Activated T-helper 2 cell treated with anti-CD3 and anti-CD28 coated beads, Interferon-gamma antibody, Interleukin-2, Interleukin-4, amounts not matched to agents 10 μg/mL and 5 μg/mL and 100 μg/mL, durations not matched to agents 14 hours and 24 hours and 36 hours (primary cell): ENCODE data around the gene BAD. TPM values are rescaled to one million over a fixed set of nuclear protein-coding genes. Genes with fewer than 3 reads are reported as not detected.
A peak's percentile ranks its signal among the peaks of the same experiment; 100 is the strongest.
"Not testable (repeated sequence)": the region's sequence is repeated elsewhere in the genome, so short reads cannot be mapped to it uniquely, and the experiment has no call there.

Experiments
- DNase-seq: peaks from one replicate; pipeline ENCODE4 v3.0.0; 2021; ENCODE audit warnings: low spot score
- H3K27ac Mint-ChIP-seq: one replicate; pipeline ENCODE4 v1.8.0; 2021; ENCODE audit warnings: mixed read lengths
- H3K27me3 Mint-ChIP-seq: one replicate; pipeline ENCODE4 v1.8.0; 2021; ENCODE audit warnings: low read depth, mixed read lengths
- H3K36me3 Mint-ChIP-seq: one replicate; pipeline ENCODE4 v1.8.0; 2021; ENCODE audit warnings: low read depth, mixed read lengths
- H3K4me1 Mint-ChIP-seq: one replicate; pipeline ENCODE4 v1.8.0; 2021; ENCODE audit warnings: low read depth, mixed read lengths
- H3K4me3 Mint-ChIP-seq: one replicate; pipeline ENCODE4 v1.8.0; 2021; ENCODE audit warnings: low read depth, mild to moderate bottlenecking, moderate library complexity, mixed read lengths
- H3K9me3 Mint-ChIP-seq: one replicate; pipeline ENCODE4 v1.8.0; 2021; ENCODE audit warnings: mixed read lengths
- intact Hi-C: fragments of 100-400 bp; cut with micrococcal nuclease; formaldehyde crosslinking; loops from one replicate; pipeline ENCODE4 v1.15.1; 2023
- total RNA-seq: library from RNA; stranded (reverse); gene quantifications from 2 replicates; pipeline ENCODE4 v1.2.3, GENCODE V29; 2022

Gene BAD
- total RNA-seq, 1 donor from 2014 or later = 33.2 TPM

GRCh38 chr11:64307795-64308194 is 23.3 kb upstream of the BAD start:
- H3K27me3 Mint-ChIP-seq, DNase-seq, H3K9me3 Mint-ChIP-seq: not testable (repeated sequence)
- H3K4me3 Mint-ChIP-seq = peak overlapping the region; percentile 32
- intact Hi-C loops = loop anchor here (5.0 kb wide), 1 partner anchor 35 kb away; the partner anchor contains the start of gene CCDC88B
- peaks cover 16% of the 10 kb centered on the region for H3K4me1 Mint-ChIP-seq
- peaks cover 27% of the 10 kb centered on the region for H3K36me3 Mint-ChIP-seq
- peak overlapping the region; percentile 20 for H3K27ac Mint-ChIP-seq

GRCh38 chr11:64306876-64307622 is 22.6 kb upstream of the BAD start:
- intact Hi-C loops = loop anchor here (1.0 to 5.0 kb wide), 2 partner anchors 10 to 35 kb away; partner anchors contain the start of genes CCDC88B and TRMT112
- H3K27ac Mint-ChIP-seq = peak overlapping the region; percentile 20
- peaks cover 11% of the 10 kb centered on the region for H3K4me1 Mint-ChIP-seq
- peaks cover 22% of the 10 kb centered on the region for H3K36me3 Mint-ChIP-seq
- no peak for DNase-seq
- H3K9me3 Mint-ChIP-seq = no peaks in the 10 kb centered on the region
- peak overlapping the region; percentile 94 for H3K4me3 Mint-ChIP-seq
- no peaks in the 10 kb centered on the region for H3K27me3 Mint-ChIP-seq

GRCh38 chr11:64306563-64306875 is 22.1 kb upstream of the BAD start:
- no peak for DNase-seq
- intact Hi-C loops = loop anchor here (1.0 to 5.0 kb wide), 2 partner anchors 11 to 36 kb away; partner anchors contain the start of genes CCDC88B and TRMT112

GRCh38 chr11:64305691-64306562 is 21.5 kb upstream of the BAD start:
- Mint-ChIP-seq H3K36me3 (peaks cover 20% of the 10 kb centered on the region), H3K27me3 (peaks cover under 1% of the 10 kb centered on the region), H3K27ac (peak overlapping the region; percentile 93), H3K4me1 (peaks cover 12% of the 10 kb centered on the region), H3K4me3 (peak overlapping the region; percentile 94), H3K9me3 (no peaks in the 10 kb centered on the region)
- intact Hi-C loops = loop anchor here (1.0 to 5.0 kb wide), 8 partner anchors 11 to 472 kb away; partner anchors contain the start of genes BAD, CCDC88B, FKBP2 and GPR137
- DNase-seq = peak; percentile 71

More at GRCh38 chr11:64306563-64306875, 22.1 kb upstream of the BAD start:
- no peaks in the 10 kb centered on the region for H3K9me3 Mint-ChIP-seq
- H3K27ac Mint-ChIP-seq = peak overlapping the region; percentile 93
- H3K36me3 Mint-ChIP-seq = peaks cover 22% of the 10 kb centered on the region
- peaks cover 11% of the 10 kb centered on the region for H3K4me1 Mint-ChIP-seq
- H3K4me3 Mint-ChIP-seq = peak overlapping the region; percentile 94
- H3K27me3 Mint-ChIP-seq = no peaks in the 10 kb centered on the region

- peaks cover 18% of the 10 kb centered on the region for H3K4me1 Mint-ChIP-seq
These were observed 20.7 kb upstream of the BAD start, which contains the start of gene ESRRA for GRCh38 chr11:64305075-64305690. Gene ESRRA (plus strand): TSS chr11:64305524. CDS start chr11:64307180, 1,656 bp downstream.

GRCh38 chr11:64304316-64305072 is 20.0 kb upstream of the BAD start:
- intact Hi-C loops = loop anchor here (1.0 to 5.0 kb wide), 9 partner anchors 20 to 474 kb away; partner anchors contain the start of genes BAD, CCDC88B, FKBP2 and GPR137
- Mint-ChIP-seq H3K27me3 (peaks cover 14% of the 10 kb centered on the region), H3K36me3 (peaks cover 18% of the 10 kb centered on the region), H3K4me1 (peaks cover 21% of the 10 kb centered on the region), H3K27ac (peak overlapping the region; percentile 99), H3K9me3 (no peaks in the 10 kb centered on the region), H3K4me3 (peak overlapping the region; percentile 91)
- DNase-seq = peak; percentile 88

More at GRCh38 chr11:64305075-64305690, 20.7 kb upstream of the BAD start, which contains the start of gene ESRRA:
- Mint-ChIP-seq H3K36me3 (peaks cover 18% of the 10 kb centered on the region), H3K27ac (peak within 1 kb of the TSS; percentile 99), H3K9me3 (no peaks in the 10 kb centered on the region), H3K4me3 (peak within 1 kb of the TSS; percentile 94), H3K27me3 (peaks cover 8% of the 10 kb centered on the region)
- peak; percentile 99 for DNase-seq
- intact Hi-C loops = loop anchor here (1.0 to 5.0 kb wide), 7 partner anchors 20 to 473 kb away; partner anchors contain the start of genes BAD, CCDC88B, FKBP2 and GPR137

- H3K27me3 Mint-ChIP-seq = peaks cover 14% of the 10 kb centered on the region
- no peaks in the 10 kb centered on the region for H3K9me3 Mint-ChIP-seq
- peaks cover 14% of the 10 kb centered on the region for H3K36me3 Mint-ChIP-seq
- H3K4me1 Mint-ChIP-seq = peaks cover 21% of the 10 kb centered on the region
- peak overlapping the region; percentile 91 for H3K4me3 Mint-ChIP-seq
- intact Hi-C loops = loop anchor here (1.0 to 2.0 kb wide), 6 partner anchors 19 to 117 kb away; partner anchors contain the start of genes BAD, GPR137, PLCB3 and STIP1
- no peak for DNase-seq
- peak overlapping the region; percentile 99 for H3K27ac Mint-ChIP-seq
These were observed 19.5 kb upstream of the BAD start for GRCh38 chr11:64304032-64304315.

- peaks cover 18% of the 10 kb centered on the region for H3K27me3 Mint-ChIP-seq
- peak overlapping the region; percentile 99 for H3K27ac Mint-ChIP-seq
- H3K4me3 Mint-ChIP-seq = peak overlapping the region; percentile 91
- no peaks in the 10 kb centered on the region for H3K9me3 Mint-ChIP-seq
- DNase-seq = no peak
- H3K4me1 Mint-ChIP-seq = peaks cover 21% of the 10 kb centered on the region
- peaks cover 14% of the 10 kb centered on the region for H3K36me3 Mint-ChIP-seq
- intact Hi-C loops = loop anchor here (1.0 to 2.0 kb wide), 6 partner anchors 19 to 117 kb away; partner anchors contain the start of genes BAD, GPR137, PLCB3 and STIP1
These were observed 18.9 kb upstream of the BAD start for GRCh38 chr11:64303109-64304031.

- H3K27me3 Mint-ChIP-seq = peaks cover 51% of the 10 kb centered on the region
- intact Hi-C loops = no loop called here
- no peak within 1 kb of the TSS for H3K27ac Mint-ChIP-seq
- peak within 1 kb of the TSS; percentile 67 for H3K4me3 Mint-ChIP-seq
- no peaks in the 10 kb centered on the region for H3K9me3 Mint-ChIP-seq
- no peak for DNase-seq
- peaks cover 18% of the 10 kb centered on the region for H3K4me1 Mint-ChIP-seq
- no peaks in the 10 kb centered on the region for H3K36me3 Mint-ChIP-seq
These were observed 15.6 kb upstream of the BAD start, which contains the start of gene CATSPERZ for GRCh38 chr11:64299847-64300648. Gene CATSPERZ (plus strand): TSS chr11:64300358. CDS start chr11:64300411, 53 bp downstream.
